GM23338 (cell line): ENCODE measurements around the gene SEM1. TPM values are rescaled to one million over a fixed set of nuclear protein-coding genes. Genes with fewer than 3 reads are reported as not detected.

Experiments used
- ATAC-seq: fragments of 200-7000 bp; cut with Tn5 transposase; 3 replicates; pipeline ENCODE4 v1.9.1; 2020
- DNase-seq: peaks from one replicate; pipeline ENCODE4 v3.0.0-alpha.2; 2015; ENCODE audit warnings: low spot score
- H2AFZ ChIP-seq: fragments of 200-600 bp; sonication (generic); 2 replicates; pipeline ENCODE4 v1.8.0; 2016; ENCODE audit warnings: antibody characterized with exemption, mild to moderate bottlenecking, moderate library complexity
- H3F3A ChIP-seq: fragments of 200-600 bp; sonication (generic); replicated peaks from 2 replicates; pipeline ENCODE4 v1.8.0; 2017; ENCODE audit warnings: antibody characterized with exemption, mixed run types, low read depth
- H3K27ac ChIP-seq: fragments of 200-600 bp; sonication (generic); 2 replicates; pipeline ENCODE4 v1.6.1; 2016; ENCODE audit warnings: low read depth
- H3K27me3 ChIP-seq: fragments of 200-600 bp; sonication (generic); 2 replicates; pipeline ENCODE4 v1.8.0; 2016; ENCODE audit warnings: mild to moderate bottlenecking, mixed run types, moderate library complexity; ENCODE audit not compliant: insufficient read depth
- H3K36me3 ChIP-seq: fragments of 200-600 bp; sonication (generic); 2 replicates; pipeline ENCODE4 v1.8.0; 2016; ENCODE audit warnings: mild to moderate bottlenecking; ENCODE audit not compliant: insufficient read depth
- H3K4me1 ChIP-seq: fragments of 200-600 bp; sonication (generic); 2 replicates; pipeline ENCODE4 v1.8.0; 2016; ENCODE audit warnings: mild to moderate bottlenecking, moderate library complexity; ENCODE audit not compliant: insufficient read depth
- H3K4me2 ChIP-seq: fragments of 200-600 bp; sonication (generic); 2 replicates; pipeline ENCODE4 v1.7.1; 2017; ENCODE audit warnings: mixed run types
- H3K4me3 ChIP-seq: fragments of 200-600 bp; sonication (generic); 2 replicates; pipeline ENCODE4 v1.6.1; 2016; ENCODE audit warnings: mixed run types
- H3K79me2 ChIP-seq: fragments of 200-600 bp; sonication (generic); replicated peaks from 2 replicates; pipeline ENCODE4 v1.8.0; 2017; ENCODE audit warnings: mild to moderate bottlenecking; ENCODE audit not compliant: insufficient read depth
- H3K9me2 ChIP-seq: fragments of 200-600 bp; sonication (generic); 2 replicates; pipeline ENCODE4 v1.8.0; 2017; ENCODE audit not compliant: insufficient read depth
- H4K20me1 ChIP-seq: fragments of 200-600 bp; sonication (generic); replicated peaks from 2 replicates; pipeline ENCODE4 v1.8.0; 2017; ENCODE audit warnings: mild to moderate bottlenecking; ENCODE audit not compliant: insufficient read depth
- H3K27ac Mint-ChIP-seq: 2 replicates; pipeline ENCODE4 v1.8.0; 2020; ENCODE audit warnings: inconsistent platforms, mild to moderate bottlenecking, moderate library complexity, mixed read lengths
- H3K27me3 Mint-ChIP-seq: 3 replicates; pipeline ENCODE4 v1.8.0; 2022; ENCODE audit warnings: low read depth, mild to moderate bottlenecking, moderate library complexity, mixed read lengths, inconsistent platforms; ENCODE audit not compliant: insufficient read depth, poor library complexity
- H3K36me3 Mint-ChIP-seq: 3 replicates; pipeline ENCODE4 v1.8.0; 2021; ENCODE audit warnings: low read depth, mild to moderate bottlenecking, inconsistent platforms, moderate library complexity, mixed read lengths
- H3K4me1 Mint-ChIP-seq: 3 replicates; pipeline ENCODE4 v1.8.0; 2020; ENCODE audit warnings: mild to moderate bottlenecking, inconsistent platforms, mixed read lengths
- H3K4me3 Mint-ChIP-seq: 3 replicates; pipeline ENCODE4 v1.8.0; 2021; ENCODE audit warnings: moderate library complexity, mild to moderate bottlenecking, inconsistent platforms, mixed read lengths
- H3K9me3 Mint-ChIP-seq: 3 replicates; pipeline ENCODE4 v1.8.0; 2020; ENCODE audit warnings: moderate library complexity, mild to moderate bottlenecking, inconsistent platforms, mixed read lengths
- CREB1 ChIP-seq: fragments of 250-450 bp; sonication (Bioruptor Pico); IDR thresholded peaks from 2 replicates; pipeline ENCODE4 v1.5.0; 2020; ENCODE audit warnings: low read depth, mild to moderate bottlenecking, moderate library complexity
- EZH2 ChIP-seq: fragments of 200-600 bp; sonication (generic); IDR thresholded peaks from one replicate; pipeline ENCODE4 v1.8.0; 2017; ENCODE audit warnings: antibody characterized with exemption, mild to moderate bottlenecking, low read depth; ENCODE audit not compliant: unreplicated experiment
- EZH2phosphoT487 ChIP-seq: fragments of 200-600 bp; sonication (generic); IDR thresholded peaks from one replicate; pipeline ENCODE4 v1.8.1; 2018; ENCODE audit warnings: antibody characterized with exemption; ENCODE audit not compliant: unreplicated experiment
- JUNB ChIP-seq: IDR thresholded peaks from one replicate; pipeline ENCODE4 v1.6.1; 2016; ENCODE audit warnings: antibody characterized with exemption; ENCODE audit not compliant: unreplicated experiment
- NANOG ChIP-seq: IDR thresholded peaks from 2 replicates; pipeline ENCODE4 v1.6.1; 2016; ENCODE audit warnings: antibody characterized with exemption, borderline replicate concordance
- POLR2AphosphoS5 ChIP-seq: IDR thresholded peaks from 2 replicates; pipeline ENCODE4 v1.6.1; 2016; ENCODE audit warnings: antibody characterized with exemption, low read depth
- STAT1 ChIP-seq: IDR thresholded peaks from one replicate; pipeline ENCODE4 v1.6.1; 2016; ENCODE audit warnings: antibody characterized with exemption; ENCODE audit not compliant: unreplicated experiment
- ZNF114 ChIP-seq: fragments of 250-450 bp; sonication (Bioruptor Pico); IDR thresholded peaks from 2 replicates; pipeline ENCODE4 v1.5.0; 2020; ENCODE audit warnings: mild to moderate bottlenecking, moderate library complexity
- ZNF331 ChIP-seq: fragments of 250-450 bp; sonication (Bioruptor Pico); IDR thresholded peaks from 2 replicates; pipeline ENCODE4 v1.5.0; 2020; ENCODE audit warnings: low read depth, mild to moderate bottlenecking, moderate library complexity
- polyA plus RNA-seq: library from polyadenylated mRNA; unstranded; fragments of >200 nt; fragmentation: Nextera tagmentation; extraction: Ambion mirVana; gene quantifications from 2 replicates; pipeline ENCODE4 v1.2.1, GENCODE V29; 2016
- total RNA-seq: library from RNA; depleted of rRNA; stranded (reverse); fragments of >200 nt; shearing (Covaris generic); gene quantifications from 2 replicates; pipeline ENCODE4 v1.2.3, GENCODE V29; 2014
- TF ChIP-seq, protein P1 (sequence below): fragments of 250-450 bp; sonication (Bioruptor Pico); IDR thresholded peaks from 2 replicates; pipeline ENCODE4 v1.5.0; 2020; ENCODE audit warnings: mild to moderate bottlenecking, moderate library complexity
- TF ChIP-seq, protein P2 (sequence below), 2 experiments: fragments of 200-600 bp in 1 of 2; sonication (generic) in 1 of 2; conservative IDR thresholded peaks; 2 replicates each; pipeline versions ENCODE4 v1.5.1 to v1.6.1; 2016 to 2017; ENCODE audit warnings: antibody characterized with exemption in 2 of 2, low read depth in 2 of 2, mild to moderate bottlenecking in 2 of 2, moderate library complexity in 1 of 2
- TF ChIP-seq, protein P3 (sequence below): IDR thresholded peaks from 2 replicates; pipeline ENCODE4 v1.6.1; 2016; ENCODE audit warnings: antibody characterized with exemption
- TF ChIP-seq, protein P4 (sequence below): IDR thresholded peaks from one replicate; pipeline ENCODE4 v1.6.1; 2018; ENCODE audit warnings: antibody characterized with exemption; ENCODE audit not compliant: unreplicated experiment

SEM1 gene
- total and polyA plus RNA-seq, 2 experiments from 2014 or later = 71.7 to 1,042 TPM

DNA sequence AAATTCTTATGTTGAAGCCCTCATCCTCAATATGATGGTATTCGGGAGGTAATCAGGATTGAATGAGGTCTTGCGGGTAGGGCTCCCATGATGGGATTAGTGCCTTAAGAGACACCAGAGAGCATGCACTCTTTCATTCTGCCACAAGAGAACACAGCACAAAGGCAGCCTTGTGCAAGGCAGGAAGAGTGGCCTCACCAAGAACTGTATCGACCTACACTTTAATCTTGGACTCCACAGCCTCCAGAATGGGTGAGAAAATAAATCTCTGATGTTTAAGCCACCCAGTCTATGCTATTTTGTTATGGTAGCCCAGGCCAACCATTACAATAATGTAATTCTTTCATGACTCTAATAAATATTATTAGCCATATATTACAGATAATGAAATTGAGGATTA is 8.4 kb downstream of the SEM1 start:
- H3K27me3 ChIP-seq = no peaks in the 10 kb centered on the region
- no peak for TF ChIP-seq EZH2phosphoT487
- no peak for TF ChIP-seq POLR2AphosphoS5
- no peak for TF ChIP-seq ZNF114 (CRISPR knock-in tag)
- no peak for TF ChIP-seq CREB1
- TF ChIP-seq, protein P1, sequence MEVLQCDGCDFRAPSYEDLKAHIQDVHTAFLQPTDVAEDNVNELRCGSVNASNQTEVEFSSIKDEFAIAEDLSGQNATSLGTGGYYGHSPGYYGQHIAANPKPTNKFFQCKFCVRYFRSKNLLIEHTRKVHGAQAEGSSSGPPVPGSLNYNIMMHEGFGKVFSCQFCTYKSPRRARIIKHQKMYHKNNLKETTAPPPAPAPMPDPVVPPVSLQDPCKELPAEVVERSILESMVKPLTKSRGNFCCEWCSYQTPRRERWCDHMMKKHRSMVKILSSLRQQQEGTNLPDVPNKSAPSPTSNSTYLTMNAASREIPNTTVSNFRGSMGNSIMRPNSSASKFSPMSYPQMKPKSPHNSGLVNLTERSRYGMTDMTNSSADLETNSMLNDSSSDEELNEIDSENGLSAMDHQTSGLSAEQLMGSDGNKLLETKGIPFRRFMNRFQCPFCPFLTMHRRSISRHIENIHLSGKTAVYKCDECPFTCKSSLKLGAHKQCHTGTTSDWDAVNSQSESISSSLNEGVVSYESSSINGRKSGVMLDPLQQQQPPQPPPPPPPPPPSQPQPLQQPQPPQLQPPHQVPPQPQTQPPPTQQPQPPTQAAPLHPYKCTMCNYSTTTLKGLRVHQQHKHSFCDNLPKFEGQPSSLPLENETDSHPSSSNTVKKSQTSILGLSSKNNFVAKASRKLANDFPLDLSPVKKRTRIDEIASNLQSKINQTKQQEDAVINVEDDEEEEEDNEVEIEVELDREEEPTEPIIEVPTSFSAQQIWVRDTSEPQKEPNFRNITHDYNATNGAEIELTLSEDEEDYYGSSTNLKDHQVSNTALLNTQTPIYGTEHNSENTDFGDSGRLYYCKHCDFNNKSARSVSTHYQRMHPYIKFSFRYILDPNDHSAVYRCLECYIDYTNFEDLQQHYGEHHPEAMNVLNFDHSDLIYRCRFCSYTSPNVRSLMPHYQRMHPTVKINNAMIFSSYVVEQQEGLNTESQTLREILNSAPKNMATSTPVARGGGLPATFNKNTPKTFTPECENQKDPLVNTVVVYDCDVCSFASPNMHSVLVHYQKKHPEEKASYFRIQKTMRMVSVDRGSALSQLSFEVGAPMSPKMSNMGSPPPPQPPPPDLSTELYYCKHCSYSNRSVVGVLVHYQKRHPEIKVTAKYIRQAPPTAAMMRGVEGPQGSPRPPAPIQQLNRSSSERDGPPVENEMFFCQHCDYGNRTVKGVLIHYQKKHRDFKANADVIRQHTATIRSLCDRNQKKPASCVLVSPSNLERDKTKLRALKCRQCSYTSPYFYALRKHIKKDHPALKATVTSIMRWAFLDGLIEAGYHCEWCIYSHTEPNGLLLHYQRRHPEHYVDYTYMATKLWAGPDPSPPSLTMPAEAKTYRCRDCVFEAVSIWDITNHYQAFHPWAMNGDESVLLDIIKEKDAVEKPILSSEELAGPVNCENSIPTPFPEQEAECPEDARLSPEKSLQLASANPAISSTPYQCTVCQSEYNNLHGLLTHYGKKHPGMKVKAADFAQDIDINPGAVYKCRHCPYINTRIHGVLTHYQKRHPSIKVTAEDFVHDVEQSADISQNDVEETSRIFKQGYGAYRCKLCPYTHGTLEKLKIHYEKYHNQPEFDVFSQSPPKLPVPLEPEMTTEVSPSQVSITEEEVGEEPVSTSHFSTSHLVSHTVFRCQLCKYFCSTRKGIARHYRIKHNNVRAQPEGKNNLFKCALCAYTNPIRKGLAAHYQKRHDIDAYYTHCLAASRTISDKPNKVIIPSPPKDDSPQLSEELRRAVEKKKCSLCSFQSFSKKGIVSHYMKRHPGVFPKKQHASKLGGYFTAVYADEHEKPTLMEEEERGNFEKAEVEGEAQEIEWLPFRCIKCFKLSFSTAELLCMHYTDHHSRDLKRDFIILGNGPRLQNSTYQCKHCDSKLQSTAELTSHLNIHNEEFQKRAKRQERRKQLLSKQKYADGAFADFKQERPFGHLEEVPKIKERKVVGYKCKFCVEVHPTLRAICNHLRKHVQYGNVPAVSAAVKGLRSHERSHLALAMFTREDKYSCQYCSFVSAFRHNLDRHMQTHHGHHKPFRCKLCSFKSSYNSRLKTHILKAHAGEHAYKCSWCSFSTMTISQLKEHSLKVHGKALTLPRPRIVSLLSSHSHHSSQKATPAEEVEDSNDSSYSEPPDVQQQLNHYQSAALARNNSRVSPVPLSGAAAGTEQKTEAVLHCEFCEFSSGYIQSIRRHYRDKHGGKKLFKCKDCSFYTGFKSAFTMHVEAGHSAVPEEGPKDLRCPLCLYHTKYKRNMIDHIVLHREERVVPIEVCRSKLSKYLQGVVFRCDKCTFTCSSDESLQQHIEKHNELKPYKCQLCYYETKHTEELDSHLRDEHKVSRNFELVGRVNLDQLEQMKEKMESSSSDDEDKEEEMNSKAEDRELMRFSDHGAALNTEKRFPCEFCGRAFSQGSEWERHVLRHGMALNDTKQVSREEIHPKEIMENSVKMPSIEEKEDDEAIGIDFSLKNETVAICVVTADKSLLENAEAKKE (CRISPR knock-in tag) = no peak
- TF ChIP-seq, protein P2, sequence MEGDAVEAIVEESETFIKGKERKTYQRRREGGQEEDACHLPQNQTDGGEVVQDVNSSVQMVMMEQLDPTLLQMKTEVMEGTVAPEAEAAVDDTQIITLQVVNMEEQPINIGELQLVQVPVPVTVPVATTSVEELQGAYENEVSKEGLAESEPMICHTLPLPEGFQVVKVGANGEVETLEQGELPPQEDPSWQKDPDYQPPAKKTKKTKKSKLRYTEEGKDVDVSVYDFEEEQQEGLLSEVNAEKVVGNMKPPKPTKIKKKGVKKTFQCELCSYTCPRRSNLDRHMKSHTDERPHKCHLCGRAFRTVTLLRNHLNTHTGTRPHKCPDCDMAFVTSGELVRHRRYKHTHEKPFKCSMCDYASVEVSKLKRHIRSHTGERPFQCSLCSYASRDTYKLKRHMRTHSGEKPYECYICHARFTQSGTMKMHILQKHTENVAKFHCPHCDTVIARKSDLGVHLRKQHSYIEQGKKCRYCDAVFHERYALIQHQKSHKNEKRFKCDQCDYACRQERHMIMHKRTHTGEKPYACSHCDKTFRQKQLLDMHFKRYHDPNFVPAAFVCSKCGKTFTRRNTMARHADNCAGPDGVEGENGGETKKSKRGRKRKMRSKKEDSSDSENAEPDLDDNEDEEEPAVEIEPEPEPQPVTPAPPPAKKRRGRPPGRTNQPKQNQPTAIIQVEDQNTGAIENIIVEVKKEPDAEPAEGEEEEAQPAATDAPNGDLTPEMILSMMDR (conservative IDR thresholded peaks at IDR 0.05; ENCODE audit: low read depth in 2 of 2) = no peak
- no peak for TF ChIP-seq STAT1
- TF ChIP-seq NANOG = no peak
- TF ChIP-seq, protein P3, sequence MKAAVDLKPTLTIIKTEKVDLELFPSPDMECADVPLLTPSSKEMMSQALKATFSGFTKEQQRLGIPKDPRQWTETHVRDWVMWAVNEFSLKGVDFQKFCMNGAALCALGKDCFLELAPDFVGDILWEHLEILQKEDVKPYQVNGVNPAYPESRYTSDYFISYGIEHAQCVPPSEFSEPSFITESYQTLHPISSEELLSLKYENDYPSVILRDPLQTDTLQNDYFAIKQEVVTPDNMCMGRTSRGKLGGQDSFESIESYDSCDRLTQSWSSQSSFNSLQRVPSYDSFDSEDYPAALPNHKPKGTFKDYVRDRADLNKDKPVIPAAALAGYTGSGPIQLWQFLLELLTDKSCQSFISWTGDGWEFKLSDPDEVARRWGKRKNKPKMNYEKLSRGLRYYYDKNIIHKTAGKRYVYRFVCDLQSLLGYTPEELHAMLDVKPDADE = no peak
- no peak for TF ChIP-seq EZH2
- TF ChIP-seq ZNF331 (CRISPR knock-in tag) = no peak
- TF ChIP-seq, protein P4, sequence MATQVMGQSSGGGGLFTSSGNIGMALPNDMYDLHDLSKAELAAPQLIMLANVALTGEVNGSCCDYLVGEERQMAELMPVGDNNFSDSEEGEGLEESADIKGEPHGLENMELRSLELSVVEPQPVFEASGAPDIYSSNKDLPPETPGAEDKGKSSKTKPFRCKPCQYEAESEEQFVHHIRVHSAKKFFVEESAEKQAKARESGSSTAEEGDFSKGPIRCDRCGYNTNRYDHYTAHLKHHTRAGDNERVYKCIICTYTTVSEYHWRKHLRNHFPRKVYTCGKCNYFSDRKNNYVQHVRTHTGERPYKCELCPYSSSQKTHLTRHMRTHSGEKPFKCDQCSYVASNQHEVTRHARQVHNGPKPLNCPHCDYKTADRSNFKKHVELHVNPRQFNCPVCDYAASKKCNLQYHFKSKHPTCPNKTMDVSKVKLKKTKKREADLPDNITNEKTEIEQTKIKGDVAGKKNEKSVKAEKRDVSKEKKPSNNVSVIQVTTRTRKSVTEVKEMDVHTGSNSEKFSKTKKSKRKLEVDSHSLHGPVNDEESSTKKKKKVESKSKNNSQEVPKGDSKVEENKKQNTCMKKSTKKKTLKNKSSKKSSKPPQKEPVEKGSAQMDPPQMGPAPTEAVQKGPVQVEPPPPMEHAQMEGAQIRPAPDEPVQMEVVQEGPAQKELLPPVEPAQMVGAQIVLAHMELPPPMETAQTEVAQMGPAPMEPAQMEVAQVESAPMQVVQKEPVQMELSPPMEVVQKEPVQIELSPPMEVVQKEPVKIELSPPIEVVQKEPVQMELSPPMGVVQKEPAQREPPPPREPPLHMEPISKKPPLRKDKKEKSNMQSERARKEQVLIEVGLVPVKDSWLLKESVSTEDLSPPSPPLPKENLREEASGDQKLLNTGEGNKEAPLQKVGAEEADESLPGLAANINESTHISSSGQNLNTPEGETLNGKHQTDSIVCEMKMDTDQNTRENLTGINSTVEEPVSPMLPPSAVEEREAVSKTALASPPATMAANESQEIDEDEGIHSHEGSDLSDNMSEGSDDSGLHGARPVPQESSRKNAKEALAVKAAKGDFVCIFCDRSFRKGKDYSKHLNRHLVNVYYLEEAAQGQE = no peak
- no peak for TF ChIP-seq JUNB
- Mint-ChIP-seq H3K4me1 (no peaks in the 10 kb centered on the region), H3K36me3 (peaks cover 7% of the 10 kb centered on the region; the same call in 2 of the 3 replicates), H3K9me3 (no peaks in the 10 kb centered on the region), H3K27me3 (no peaks in the 10 kb centered on the region), H3K4me3 (no peak overlapping the region), H3K27ac (no peak overlapping the region)
- no peak overlapping the region for H3K27ac ChIP-seq
- DNase-seq (peak; percentile 9), ATAC-seq (peak; percentile 65)
- peaks cover 55% of the 10 kb centered on the region for H4K20me1 ChIP-seq
- H3K9me2 ChIP-seq = no peaks in the 10 kb centered on the region
- no peak overlapping the region for H3K4me3 ChIP-seq
- no peak overlapping the region for H3K4me2 ChIP-seq
- no peak overlapping the region for H2AFZ ChIP-seq
- no peaks in the 10 kb centered on the region for H3K4me1 ChIP-seq
- no peaks in the 10 kb centered on the region for H3K36me3 ChIP-seq
- no peaks in the 10 kb centered on the region for H3F3A ChIP-seq
- peaks cover 100% of the 10 kb centered on the region for H3K79me2 ChIP-seq
